Measurements from ENCODE around the gene RCOR2.

- no peak for TF ChIP-seq POLR2A (IDR thresholded peaks at IDR 0.05; ENCODE audit: low read length)
- TF ChIP-seq GATA1 (IDR thresholded peaks at IDR 0.05; ENCODE audit: low read depth, low read length) = no peak
Observed at GRCh38 chr11:63907063-63907462, 9.9 kb downstream of the RCOR2 start.

Data from erythroblast (primary cell).